ENCODE measurements around the gene OBP2A.
"Not testable (repeated sequence)": the region's sequence is repeated elsewhere in the genome, so short reads cannot be mapped to it uniquely, and the experiment has no call there.

OBP2A gene

DNA sequence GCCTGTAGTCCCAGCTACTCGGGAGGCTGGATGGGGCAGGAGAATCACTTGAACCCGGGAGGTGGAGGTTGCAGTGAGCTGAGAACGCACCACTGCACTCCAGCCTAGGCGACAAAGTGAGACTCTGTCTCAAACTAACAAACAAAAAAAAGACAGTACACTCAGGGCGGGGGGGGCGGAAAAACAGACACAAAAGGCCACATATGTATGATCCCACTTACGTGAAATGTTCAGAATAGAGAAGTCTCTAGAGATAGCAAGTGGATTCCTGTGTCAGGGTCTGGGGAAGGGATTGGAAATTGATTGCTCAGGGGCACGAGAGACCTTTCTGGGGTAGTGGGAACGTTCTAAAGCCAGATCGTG, 33.7 kb upstream of the OBP2A start:
- FAIRE-seq, result no peak

DNA sequence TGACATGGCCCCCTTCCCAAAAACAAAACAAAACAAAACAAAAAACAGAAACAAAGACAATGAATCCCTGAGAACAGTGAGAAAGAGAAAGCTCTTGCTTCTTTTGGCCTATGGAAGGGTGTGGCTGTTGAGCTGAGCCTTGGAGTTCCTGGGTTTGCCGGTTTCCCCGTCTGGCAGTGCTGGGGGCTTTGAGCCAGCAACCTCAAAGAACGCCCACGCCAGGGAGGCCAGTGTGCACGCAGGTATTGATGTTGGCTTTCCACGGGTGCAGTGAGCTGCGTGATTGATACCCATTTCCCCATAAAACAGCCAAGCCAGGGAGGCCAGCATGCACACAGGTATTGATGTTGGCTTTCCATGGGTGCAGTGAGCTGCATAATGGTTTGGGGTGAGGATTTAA, 33.0 kb upstream of the OBP2A start:
- FAIRE-seq, result no peak

DNA sequence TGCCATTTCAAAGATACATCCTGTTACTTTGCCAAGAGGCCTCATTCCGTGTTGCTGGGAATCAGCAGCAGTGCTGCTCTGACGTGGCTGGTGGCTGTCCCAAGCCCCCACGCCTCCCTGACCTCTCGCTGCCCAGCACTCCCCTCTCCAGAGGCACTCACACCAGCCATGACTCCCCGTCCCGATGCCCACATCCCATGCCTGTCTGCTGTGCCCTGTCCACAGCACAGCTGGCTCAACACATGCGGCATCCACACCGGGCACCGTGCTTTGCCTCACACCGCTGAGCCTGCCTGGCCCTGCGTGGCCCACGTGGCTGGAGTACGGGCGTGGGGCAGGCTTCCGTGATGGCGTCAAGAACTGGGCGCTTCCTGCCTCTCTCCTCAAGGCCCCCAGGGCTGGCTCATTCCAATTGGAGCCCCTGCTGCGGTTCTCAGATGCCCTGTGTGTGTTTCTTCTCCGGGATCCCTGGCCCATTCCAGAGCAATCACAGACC, 32.5 kb upstream of the OBP2A start:
- FAIRE-seq, result no peak

DNA sequence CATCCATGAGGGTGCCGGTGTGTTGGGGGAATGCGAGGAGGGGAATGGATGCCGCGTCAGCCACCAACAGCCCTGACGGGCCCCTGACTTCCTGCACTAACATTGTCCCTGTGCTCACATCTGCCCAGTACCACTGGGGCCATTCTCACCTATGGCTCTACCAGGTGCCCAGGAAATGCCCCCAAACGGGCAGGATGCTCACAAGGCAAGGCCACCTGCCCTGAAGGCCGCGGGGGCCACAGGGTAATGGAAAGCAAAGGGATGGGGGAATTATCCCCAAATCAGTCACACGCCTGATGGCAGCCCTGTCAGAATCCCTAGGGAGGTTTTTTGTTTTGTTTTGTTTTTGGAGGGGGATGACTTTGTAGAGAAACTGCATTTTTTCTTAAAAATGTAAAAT, 32.0 kb upstream of the OBP2A start:
- FAIRE-seq, result not testable (repeated sequence)

DNA sequence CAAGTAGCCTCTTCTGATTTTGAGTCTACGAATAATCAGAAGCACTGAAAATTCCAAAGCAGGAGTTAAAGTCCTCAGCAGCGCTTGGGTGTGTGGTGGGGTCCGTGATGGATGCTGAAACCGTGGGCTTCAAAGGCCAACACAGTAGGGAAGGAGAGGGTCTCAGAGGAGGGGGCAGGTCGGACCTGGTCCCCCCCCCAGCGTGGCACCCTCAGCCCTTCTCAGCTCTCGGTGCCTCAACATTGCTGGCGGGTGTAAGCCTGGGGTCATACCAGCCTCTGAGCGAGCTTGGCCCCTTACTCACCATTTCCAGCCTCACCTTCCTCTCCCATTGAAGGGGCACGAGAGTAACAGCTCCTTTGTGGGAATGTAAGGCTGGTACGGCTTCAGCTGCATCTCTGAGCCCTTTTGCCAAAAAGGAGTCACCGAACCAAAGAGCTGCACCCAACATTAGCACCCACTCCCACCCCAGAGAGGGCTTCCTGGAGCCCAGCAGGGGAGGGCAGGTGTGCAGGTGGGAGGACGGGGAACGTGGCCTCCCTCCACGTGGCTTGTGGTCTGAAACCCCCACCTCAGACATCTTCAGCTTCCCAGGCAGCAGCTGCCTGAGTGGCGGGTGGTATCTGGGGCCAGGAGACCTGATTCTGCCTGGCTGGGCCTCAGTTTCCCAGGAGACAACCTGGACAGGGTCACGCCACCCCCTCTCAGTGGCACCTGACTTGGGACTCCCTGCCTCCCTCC, 31.4 kb upstream of the OBP2A start:
- no peak for FAIRE-seq

DNA sequence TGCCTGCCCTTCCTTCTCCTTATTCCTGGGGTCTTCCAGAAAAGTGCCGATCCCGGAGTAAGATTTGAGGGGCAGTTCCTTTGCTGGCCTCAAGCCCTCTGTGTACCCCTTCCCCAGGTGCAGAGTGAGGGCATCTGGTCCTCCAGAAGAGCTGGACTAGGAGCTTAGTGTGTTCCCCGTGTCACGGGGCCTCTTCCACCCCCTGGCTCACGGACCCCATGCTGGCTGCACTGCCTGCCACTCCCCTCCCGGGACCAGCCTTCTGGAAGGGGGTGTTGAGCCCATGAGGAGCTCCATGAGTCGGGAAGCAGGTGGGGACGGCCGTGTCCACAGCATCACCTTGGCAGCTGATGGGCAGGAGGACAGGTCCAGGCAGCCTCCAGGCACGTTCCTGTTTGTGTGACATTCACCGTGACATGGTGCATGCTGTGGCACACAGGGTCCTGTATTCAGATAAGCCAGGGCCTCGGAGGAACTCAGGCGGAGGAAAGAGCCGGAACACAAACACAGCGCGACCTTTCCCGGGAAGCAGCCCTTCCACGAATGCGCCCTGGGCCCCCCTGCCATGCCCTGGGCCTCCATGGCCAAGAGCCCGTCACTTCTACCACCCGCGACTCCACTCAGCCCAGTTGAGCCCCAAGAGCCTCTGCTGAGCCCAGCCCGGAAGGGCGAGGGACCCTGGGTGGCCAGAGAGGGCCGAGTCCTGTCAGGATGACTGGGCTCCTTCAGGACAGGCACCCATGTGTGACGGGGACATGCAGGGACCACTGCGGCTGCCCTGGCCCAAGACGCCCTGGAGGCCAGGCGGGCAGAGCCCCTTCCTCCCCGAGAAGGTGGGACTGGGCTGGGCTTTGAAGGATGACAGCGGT, 30.6 kb upstream of the OBP2A start:
- no peak for FAIRE-seq

DNA sequence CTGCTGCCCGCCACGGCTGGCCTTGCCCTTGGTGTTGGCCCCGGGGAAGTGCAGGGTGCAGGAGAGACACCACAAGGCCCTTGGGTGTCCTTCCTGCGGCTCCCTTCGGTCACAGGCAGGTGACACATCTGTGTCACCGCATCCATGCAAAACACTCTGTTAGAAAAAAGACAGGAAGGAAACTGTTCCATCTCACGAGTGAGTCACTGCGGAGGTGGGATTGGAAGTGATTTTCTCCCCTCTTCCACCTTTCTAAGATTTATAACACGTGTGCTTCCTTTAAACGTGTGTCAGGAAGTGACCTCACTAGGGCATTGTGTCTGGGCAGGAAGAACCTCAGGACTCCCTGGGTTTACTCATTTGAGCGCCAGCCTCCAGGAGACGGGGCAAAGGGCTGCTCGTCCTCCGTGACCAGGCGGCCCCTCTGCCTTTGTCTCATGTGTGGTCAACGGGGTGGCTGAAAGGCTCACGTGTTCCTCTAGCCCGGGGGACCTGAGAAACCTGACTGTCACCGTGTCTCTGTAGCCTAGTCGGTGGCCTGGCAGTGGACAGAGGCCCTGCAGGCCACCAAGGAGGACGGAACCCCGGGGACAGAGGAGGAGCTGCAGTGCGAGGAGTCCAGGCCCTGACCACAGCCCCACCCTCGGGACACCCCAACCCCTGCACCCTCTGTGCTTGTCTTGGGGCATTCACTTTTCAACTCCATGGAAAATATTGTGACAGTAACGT, 29.6 kb upstream of the OBP2A start:
- no peak for FAIRE-seq

DNA sequence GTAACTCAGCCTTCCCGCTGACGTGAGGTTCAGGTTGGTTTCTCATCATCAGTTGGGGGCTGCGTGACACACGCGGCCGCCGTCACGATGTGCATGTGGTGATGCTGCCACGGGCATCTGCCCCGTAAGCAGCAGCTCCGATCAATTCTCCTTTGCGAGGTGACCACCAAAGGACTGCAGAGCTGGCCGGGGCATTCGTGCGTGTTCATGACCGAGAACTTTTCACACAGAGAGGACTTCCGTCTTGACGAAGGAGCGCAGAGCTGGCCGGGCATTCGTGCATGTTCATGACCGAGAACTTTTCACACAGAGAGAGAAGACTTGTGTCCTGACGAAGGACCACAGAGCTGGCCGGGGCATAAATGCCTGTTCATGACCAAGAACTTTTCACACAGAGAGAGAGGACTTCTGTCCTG, 28.5 kb upstream of the OBP2A start:
- FAIRE-seq, result no peak

DNA sequence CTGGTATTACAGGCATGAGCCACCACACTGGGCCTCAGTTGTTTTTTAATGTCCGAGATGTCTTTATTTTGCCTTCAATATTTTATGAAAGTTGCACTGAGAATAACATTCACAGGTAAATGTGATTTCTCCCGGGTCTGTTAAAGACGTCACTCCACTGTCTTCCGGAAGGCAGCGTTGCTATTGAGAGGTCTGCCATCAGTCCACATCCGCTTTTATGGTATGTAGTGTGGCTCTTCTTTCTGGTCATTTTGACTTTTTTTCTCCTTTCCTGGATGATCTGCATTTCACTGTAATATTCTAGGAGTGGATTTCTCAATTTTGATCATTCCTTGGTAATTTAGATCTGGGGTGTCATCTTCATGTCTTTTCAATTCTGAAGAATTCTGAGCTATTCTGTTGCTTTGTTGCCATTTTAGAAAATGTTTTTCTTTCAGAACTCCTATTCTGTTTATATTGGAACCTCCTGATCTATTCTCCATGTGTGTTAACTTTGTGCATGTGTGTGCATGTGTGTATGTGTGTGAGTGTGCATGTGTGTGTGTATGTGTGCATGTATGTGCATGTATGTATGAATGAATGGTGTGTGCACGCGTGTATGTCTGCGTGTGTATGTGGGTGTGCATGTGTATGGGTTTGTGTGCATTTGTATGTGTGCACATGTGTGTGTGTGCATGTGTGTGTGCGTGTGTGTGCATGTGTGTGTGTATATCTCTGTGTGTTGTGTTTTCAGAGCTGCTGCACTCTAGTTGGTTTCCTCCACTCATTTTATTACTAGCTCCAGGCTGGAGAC, 26.6 kb upstream of the OBP2A start:
- no peak for FAIRE-seq

DNA sequence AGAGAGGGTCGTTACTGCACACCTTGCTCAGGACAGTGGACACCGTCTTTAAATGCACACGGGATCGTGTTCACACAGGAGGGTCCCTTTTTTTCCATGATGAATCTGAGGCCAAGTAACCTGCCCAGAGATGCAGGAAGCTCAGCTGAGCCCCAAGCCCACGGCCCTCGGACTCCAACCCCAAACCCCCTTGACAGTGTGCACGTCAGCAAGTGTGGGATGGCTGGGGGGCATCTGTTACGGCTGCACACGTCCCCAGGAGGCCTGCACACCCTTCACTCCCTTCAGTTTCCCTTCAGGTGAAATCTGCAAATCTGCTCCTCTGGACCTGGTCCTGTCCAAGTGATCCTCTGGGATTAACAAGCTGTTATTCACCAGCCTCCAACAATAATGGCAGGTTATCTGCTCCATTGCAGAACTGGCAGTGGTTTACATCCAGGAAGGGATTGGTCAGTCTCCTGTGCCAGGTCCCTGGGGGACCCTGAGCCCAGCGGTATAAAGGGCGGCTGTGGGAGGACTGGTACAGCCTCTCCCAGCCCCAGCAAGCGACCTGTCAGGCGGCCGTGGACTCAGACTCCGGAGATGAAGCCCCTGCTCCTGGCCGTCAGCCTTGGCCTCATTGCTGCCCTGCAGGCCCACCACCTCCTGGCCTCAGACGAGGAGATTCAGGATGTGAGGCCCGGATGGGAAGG, 24.9 kb upstream of the OBP2A start, which contains the start of gene LCN1:
Gene LCN1, plus strand, starts transcription at position 525 of the 692 bp plus-strand sequence. Its CDS starts 58 bp downstream, at position 583.
- no peak for FAIRE-seq

DNA sequence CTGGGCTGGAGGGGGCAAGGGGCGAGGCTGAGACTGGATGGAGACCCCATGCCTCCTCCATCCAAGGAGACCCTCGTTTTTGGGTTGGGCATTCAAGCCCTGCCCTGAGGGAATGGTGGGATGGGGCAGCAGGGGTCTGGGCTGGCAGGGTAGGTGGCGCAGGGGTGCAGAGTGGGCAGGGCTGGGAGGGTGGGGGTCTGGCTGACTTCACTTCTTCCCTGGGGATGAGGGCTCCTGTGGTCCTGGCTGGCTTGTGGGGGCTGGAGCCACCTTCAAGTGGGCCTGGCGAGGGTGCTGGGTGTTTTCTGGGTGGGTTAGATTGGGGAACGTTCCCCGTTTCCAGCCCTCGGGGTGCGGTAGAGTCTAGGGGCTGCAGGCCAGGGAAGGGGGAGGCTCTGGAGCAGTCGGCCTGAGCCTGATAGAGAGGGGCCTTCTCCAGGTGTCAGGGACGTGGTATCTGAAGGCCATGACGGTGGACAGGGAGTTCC, 24.3 kb upstream of the OBP2A start:
- FAIRE-seq, result no peak

DNA sequence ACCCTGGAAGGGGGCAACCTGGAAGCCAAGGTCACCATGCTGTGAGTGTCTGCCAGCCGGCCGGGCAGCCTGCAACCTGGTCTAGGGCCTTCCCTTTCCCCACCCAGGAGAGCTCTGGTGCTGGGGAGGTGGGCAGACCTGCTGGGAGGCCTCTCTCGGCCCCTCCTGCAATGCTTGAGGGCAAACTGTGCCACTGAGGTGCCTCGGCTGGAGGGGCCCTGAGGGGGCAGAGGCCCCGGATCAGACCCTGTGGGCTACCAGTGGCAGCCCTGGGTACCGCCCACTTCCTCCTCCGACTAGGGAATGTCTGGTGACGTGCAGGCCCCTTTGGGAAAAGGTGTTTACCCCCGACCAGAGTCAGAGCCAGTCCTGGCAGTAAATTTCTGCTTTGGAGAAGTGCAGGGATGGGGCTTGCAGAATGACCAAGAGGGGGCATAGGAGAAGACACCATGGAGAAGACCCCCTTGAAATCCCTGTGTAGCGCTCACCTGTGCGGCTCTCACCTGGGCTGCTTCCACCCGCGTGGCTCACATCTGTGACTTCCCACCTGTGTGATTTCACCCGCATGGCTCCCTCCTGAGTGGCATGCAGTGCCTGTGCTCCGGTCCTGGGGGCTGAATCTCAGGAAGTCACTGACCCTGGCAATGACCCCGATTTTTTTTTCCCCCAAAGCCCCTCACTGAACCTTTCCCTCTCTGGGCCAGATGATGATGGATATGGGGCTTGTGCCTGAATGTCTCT, 23.6 kb upstream of the OBP2A start:
- FAIRE-seq, result no peak

DNA sequence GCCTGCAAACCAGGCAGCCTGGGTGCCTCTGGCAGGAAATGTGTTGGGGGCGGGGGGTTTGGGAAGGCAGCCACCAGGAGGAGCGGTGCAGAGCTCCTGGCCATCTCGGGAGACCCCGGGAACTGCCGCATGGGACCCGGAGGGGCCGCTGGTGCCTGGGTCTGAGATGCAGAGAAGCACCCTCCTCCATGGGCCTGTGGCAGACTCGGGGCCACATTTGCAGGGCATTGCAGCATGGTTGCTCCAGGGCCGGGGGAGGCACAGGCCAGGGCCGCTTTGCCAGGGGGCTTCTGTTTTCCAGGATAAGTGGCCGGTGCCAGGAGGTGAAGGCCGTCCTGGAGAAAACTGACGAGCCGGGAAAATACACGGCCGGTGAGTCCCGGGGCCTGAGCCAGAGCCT, 23.0 kb upstream of the OBP2A start:
- no peak for FAIRE-seq

DNA sequence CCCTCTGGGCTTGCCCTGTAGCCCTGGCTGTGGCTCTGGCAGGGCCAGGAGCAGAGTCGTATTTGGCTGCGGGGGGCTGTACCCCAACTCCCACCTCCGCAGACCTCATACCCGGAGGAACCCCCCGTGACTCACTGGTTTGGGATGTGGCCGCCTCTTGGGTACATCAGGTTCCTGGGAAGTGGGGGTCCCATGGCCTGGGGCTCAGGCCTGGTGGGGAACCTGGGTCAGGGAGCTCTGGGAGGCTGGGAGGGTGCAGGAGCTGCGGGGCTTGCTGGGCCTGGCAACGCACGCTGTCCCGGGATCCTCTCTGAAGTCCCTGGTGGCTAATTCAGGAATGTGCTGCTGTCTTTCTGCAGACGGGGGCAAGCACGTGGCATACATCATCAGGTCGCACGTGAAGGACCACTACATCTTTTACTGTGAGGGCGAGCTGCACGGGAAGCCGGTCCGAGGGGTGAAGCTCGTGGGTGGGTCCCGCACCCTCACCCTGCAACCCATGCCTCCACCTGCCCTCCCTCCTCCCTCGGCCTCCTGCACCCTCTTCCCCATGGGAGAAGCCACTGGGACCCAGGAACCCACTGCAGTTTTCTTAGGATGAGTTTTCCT, 22.3 kb upstream of the OBP2A start:
- no peak for FAIRE-seq

DNA sequence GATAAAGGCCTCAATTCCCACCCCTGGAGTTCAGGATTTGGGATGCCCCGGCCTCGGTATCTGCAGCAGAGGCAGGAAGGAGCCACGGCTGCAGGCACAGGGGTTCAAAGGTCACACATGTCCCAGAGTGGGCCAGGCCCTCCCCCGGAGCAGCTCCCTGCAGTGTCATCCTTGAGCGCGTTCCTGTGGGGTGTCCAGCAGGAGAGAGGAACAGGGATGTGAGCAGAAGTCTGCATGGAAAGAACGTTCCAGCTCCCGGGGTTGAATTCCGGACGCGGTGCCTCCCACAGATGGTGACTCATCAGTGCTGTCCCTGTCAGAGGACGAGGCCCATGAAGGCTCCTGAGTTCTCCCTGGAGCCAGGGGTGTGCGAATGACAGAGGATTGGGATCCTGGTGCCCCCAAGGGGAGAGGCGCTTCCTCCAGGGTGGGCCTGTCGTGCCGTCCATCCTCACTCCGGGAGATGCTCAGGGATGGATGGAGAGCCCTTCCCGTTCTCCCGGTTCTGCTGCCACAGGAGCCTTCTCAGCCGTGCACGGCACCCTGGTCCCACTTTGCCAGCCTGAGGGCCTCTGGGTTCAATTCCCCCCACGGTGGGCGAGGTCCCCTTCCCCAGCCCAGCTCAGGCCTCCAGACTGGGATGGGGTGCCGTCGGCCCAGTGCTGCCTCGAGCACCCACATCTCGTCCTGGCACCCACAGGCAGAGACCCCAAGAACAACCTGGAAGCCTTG, 21.6 kb upstream of the OBP2A start:
- no peak for FAIRE-seq

DNA sequence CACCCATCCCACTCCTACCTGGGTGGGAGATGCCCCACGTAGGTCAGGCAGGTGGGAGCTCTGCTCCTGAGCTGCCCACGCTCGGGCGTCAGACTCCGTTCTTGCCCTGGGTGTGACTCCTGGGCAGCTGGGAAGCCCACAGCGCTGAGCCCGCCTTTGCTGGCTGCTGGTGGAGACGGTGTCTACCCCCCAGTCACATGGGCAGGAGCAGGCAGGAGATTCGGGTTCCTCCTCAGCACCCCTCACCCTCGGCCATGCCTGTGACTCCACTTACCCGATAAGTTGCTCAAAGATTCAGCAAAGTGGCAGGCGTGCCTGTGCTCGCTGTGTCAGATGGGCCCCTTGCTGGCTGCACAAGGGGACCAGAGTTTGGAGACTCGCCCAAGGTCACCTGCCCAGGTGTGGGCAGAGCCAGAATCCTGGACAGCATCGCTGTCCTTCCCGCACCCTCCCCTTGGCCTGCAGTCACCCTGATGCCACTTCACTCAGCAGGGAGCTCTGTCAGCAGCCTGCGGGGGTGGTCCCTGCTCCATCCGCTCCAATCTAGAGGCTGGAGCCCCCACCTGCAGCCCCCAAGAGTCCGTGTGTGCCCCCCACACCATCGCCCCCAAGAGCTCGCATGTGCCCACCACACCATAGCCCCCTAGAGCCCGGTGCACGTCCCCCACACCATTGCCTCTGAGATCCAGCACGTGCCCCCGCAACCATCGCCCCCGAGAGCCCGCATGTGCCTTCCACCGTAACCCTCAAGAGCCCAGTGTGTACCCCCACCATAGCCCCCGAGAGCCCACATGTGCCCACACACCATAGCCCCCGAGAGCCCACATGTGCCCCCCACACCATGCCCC, 20.5 kb upstream of the OBP2A start:
- FAIRE-seq, result no peak

DNA sequence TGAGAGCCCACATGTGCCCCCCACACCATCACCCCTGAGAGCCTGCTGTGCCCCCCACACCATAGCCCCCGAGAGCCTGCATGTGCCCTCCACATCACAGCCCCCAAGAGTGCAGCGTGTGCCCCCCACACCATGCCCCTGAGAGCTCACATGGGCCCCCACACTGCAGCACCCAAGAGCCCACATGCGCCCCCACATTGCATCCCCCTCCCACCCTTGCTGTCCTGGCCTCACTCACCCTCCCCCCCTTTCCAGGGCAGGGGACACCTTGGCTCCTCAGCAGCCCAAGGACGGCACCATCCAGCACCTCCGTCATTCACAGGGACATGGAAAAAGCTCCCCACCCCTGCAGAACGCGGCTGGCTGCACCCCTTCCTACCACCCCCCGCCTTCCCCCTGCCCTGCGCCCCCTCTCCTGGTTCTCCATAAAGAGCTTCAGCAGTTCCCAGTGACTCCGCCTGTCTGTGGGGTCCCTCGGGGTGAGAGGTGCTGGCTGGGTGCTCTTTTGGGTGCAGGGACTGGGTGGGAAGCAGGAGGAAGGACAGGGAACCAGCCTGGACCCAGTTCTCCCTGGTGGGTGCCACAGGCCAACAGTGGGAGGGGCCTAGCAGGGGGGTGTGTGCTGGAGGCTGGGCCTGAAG, 19.7 kb upstream of the OBP2A start:
- no peak for FAIRE-seq

Data from endometrium (tissue), 2 donors.